AG09319 (cell line): ENCODE results near the gene ATG16L1.

Source experiments
- DNase-seq: peaks from one replicate; pipeline ENCODE4 v3.0.0-alpha.2; 2010; ENCODE audit warnings: low read depth; ENCODE audit errors: extremely low read depth
- TF ChIP-seq, protein P1 (sequence below): IDR thresholded peaks from 2 replicates; pipeline ENCODE4 v1.5.1; 2011; ENCODE audit warnings: low read depth, mild to moderate bottlenecking, inconsistent platforms, low read length, moderate library complexity

The ATG16L1 gene

DNA sequence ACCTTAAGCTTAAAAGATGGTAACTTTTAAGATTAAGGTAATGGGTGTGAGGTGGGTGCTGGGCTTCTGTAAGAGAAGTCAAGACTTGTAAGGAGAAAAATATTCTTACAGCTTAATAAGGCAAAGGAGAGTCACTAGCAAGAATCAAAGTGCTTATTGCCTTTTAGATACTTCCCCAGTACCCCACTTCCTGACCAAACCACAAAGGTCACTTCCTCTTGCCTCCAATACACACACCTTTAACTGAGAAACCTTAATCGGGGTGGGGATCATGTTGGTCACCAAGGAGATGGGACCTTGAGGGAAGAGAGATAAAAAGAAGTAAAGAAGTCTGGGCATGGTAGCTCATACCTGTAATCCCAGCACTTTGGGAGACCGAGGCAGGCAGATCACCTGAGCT lies 10.6 kb upstream of the ATG16L1 start:
- TF ChIP-seq, protein P1, sequence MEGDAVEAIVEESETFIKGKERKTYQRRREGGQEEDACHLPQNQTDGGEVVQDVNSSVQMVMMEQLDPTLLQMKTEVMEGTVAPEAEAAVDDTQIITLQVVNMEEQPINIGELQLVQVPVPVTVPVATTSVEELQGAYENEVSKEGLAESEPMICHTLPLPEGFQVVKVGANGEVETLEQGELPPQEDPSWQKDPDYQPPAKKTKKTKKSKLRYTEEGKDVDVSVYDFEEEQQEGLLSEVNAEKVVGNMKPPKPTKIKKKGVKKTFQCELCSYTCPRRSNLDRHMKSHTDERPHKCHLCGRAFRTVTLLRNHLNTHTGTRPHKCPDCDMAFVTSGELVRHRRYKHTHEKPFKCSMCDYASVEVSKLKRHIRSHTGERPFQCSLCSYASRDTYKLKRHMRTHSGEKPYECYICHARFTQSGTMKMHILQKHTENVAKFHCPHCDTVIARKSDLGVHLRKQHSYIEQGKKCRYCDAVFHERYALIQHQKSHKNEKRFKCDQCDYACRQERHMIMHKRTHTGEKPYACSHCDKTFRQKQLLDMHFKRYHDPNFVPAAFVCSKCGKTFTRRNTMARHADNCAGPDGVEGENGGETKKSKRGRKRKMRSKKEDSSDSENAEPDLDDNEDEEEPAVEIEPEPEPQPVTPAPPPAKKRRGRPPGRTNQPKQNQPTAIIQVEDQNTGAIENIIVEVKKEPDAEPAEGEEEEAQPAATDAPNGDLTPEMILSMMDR: no peak
- DNase-seq: no peak

DNA sequence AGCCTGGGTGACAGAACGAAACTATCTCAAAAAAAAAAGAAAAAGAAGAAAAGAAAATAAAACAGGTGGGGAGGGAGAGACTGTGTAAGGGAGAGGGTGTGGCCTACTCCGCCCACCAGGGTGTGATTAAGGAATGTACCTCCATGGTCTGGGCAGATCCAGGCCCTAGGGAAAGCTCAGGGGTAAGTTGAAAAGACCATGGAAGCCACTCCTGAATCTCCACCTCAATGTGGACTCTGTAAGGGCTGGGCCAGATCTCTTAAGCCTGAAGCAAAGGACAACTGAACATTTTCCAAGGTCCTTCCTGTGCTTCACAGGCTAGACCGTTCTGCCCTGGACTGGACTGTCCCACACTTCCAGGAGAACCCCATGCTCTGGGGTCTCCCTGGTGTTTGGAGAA lies 9.7 kb upstream of the ATG16L1 start:
- DNase-seq: no peak
- TF ChIP-seq, protein P1: no peak

DNA sequence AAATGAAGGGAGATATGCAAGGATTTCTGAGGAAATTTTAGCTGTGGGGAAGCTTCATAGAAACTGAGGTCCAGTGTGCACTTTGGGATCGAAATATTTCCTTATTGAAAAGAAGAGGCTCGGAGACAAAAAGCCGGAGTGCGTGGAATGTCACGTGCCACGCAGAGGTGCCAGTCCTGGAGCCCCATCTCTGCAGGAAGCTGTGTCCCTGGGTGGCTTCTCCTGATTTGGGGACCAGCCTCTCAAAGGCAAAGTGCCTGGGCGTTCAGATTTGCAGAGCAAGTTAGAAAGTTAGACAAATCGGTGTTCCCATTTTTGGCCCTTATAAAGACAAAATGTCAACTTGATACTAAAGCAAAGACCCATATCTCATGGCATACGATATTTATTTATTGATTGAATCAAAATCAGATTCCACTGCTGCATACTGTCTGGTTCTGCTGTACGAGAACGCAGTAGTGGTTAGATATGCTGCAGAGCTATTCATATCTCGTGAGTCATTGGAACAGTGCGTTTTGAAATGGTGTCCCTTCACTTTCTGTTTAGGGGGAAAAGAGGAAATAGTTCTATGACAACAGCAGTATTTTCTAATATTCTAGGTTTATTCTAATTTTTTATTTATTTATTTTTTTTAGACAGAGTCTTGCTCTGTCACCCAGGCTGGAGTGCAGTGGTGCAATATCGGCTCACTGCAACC lies 9.1 kb upstream of the ATG16L1 start:
- TF ChIP-seq, protein P1: no peak
- DNase-seq: no peak

DNA sequence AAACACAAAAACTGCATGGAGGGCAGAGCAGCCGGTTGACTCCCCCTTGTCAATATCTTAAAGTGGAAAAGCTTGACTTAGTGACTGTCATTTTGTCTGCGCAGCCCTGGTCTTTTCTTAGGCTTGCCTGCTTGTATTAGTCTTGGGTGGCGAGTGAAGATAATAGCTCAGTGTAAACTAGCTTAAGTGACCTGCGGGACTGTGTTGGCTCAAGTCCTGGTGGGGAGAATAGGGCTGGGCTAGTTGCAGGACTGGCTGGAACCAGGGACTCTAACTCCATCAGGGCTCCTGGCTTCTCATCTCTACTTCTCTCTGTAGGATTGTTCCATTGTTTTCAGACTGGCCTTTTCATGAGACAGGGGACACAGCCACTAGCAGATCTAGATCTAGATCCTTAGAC lies 8.1 kb upstream of the ATG16L1 start:
- no peak for DNase-seq
- TF ChIP-seq, protein P1: no peak

DNA sequence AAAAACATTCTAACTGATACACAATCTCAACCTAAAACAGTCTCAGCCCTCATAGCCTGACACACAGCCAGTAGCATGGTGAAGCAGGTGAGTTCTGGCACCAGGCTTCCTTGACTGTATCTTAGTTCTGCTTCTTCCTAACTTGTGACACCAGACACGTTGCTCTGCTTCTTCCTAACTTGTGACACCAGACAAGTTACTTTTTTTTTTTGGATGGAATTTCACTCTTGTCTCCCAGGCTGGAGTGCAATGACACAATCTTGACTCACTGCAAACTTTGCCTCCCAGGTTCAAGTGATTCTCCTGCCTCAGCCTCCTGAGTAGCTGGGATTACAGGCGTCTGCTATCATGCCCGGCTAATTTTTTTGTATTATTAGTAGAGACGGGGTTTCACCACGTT lies 6.7 kb upstream of the ATG16L1 start:
- TF ChIP-seq, protein P1: no peak
- no peak for DNase-seq

DNA sequence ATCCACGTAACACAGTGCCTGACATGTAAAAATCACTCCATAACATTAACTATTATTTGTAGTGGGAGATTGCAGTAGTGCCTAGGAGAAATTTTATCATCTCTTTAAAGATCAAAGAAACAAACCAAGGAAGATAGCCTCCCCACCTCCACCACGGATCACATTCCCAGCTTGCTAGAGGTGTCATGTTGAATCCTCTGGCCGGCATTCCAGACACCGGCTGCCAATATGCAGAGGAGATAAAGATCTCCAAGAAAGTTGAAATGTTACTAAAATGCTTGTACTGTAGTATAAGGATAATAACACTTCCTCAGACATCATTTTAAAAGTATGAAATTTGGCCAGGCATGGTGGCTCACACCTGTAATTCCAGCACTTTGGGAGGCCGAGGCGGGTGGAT lies 6.1 kb upstream of the ATG16L1 start:
- TF ChIP-seq, protein P1: no peak
- DNase-seq: no peak

DNA sequence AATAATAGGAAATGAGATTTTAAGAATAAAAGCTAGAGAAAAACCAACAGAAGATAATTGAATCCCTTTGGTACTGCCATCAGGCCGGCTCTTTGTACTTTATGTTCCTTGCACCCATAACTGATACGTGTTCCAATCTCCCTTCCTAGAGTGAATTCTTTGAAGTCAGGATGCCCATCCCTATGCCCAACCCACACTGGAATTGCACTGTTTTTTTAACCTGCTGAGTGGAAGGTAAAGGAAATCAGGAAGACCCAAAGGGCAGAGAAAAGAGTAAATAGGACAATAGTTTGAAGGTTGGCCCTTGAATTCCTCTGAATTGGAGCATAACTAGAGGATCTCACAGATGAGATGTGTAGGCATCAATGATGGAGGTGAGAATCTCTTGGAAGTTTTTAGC lies 4.4 kb upstream of the ATG16L1 start:
- DNase-seq: no peak
- TF ChIP-seq, protein P1: no peak
